GM18870 (cell line): ENCODE data around the gene NOC2L.

ENCODE experiments used
- ATAC-seq: cut with Tn5 transposase; IDR thresholded peaks from one replicate; pipeline ENCODE4 v1.9.1; 2021; ENCODE audit warnings: moderate library complexity; ENCODE audit not compliant: unreplicated experiment

NOC2L gene

GRCh38 chr1:919271-919872 lies 39.7 kb downstream of the NOC2L start:
- ATAC-seq, result no peak

GRCh38 chr1:918843-919242 lies 40.2 kb downstream of the NOC2L start:
- ATAC-seq, result no peak

GRCh38 chr1:918353-918752 lies 40.7 kb downstream of the NOC2L start:
- ATAC-seq, result no peak

- no peak for ATAC-seq
Measured at GRCh38 chr1:917466-918091, 41.5 kb downstream of the NOC2L start.

GRCh38 chr1:917076-917459 lies 42.0 kb downstream of the NOC2L start:
- ATAC-seq, result no peak

GRCh38 chr1:916173-917075 lies 42.6 kb downstream of the NOC2L start:
- ATAC-seq, result no peak

- ATAC-seq, result no peak
Measured at GRCh38 chr1:915295-916172, 43.5 kb downstream of the NOC2L start.

- ATAC-seq, result no peak
Measured at GRCh38 chr1:914891-915280, 44.2 kb downstream of the NOC2L start.

GRCh38 chr1:914131-914890 lies 44.7 kb downstream of the NOC2L start:
- ATAC-seq, result no peak

GRCh38 chr1:913491-914130 lies 45.4 kb downstream of the NOC2L start:
- no peak for ATAC-seq

GRCh38 chr1:912740-913301 lies 46.2 kb downstream of the NOC2L start:
- no peak for ATAC-seq

GRCh38 chr1:911875-912739 lies 46.9 kb downstream of the NOC2L start:
- no peak for ATAC-seq

GRCh38 chr1:910881-911721 lies 48.0 kb downstream of the NOC2L start:
- ATAC-seq, result no peak

GRCh38 chr1:910311-910880 lies 48.7 kb downstream of the NOC2L start:
- no peak for ATAC-seq

GRCh38 chr1:909861-910310 lies 49.2 kb downstream of the NOC2L start:
- ATAC-seq, result no peak

GRCh38 chr1:908661-909060 lies 50.4 kb downstream of the NOC2L start:
- ATAC-seq, result no peak
